Progenitor cell of endocrine pancreas (in vitro differentiated cells): ENCODE measurements around the gene MADCAM1. TPM values are rescaled to one million over a fixed set of nuclear protein-coding genes. Genes with fewer than 3 reads are reported as not detected.

Source experiments
- DNase-seq: peaks from one replicate; pipeline ENCODE4 v3.0.0; 2021; ENCODE audit warnings: low spot score; ENCODE audit not compliant: unreplicated experiment
- H3K27ac Mint-ChIP-seq: 2 replicates; pipeline ENCODE4 v1.8.0; 2021; ENCODE audit warnings: mild to moderate bottlenecking, moderate library complexity, mixed read lengths
- H3K27me3 Mint-ChIP-seq: 2 replicates; pipeline ENCODE4 v1.8.0; 2021; ENCODE audit warnings: mixed read lengths
- H3K36me3 Mint-ChIP-seq: 2 replicates; pipeline ENCODE4 v1.8.0; 2022; ENCODE audit warnings: mixed read lengths; ENCODE audit not compliant: insufficient read depth
- H3K4me1 Mint-ChIP-seq: 2 replicates; pipeline ENCODE4 v1.8.0; 2021; ENCODE audit warnings: low read depth, mixed read lengths
- H3K4me3 Mint-ChIP-seq: 2 replicates; pipeline ENCODE4 v1.8.0; 2021; ENCODE audit warnings: low read depth, mild to moderate bottlenecking, moderate library complexity, mixed read lengths
- H3K9me3 Mint-ChIP-seq: 2 replicates; pipeline ENCODE4 v1.8.0; 2021; ENCODE audit warnings: low read depth, mixed read lengths
- total RNA-seq: library from RNA; stranded (reverse); gene quantifications from 2 replicates; pipeline ENCODE4 v1.2.1, GENCODE V29; 2021
- TF ChIP-seq, protein P1 (sequence below): fragments of 200-600 bp; sonication (generic); IDR thresholded peaks from one replicate; pipeline ENCODE4 v1.5.0; 2021; ENCODE audit warnings: antibody characterized with exemption, mild to moderate bottlenecking; ENCODE audit not compliant: unreplicated experiment

Gene MADCAM1
- total RNA-seq, 1 donor from 2014 or later = 0.77 TPM

DNA sequence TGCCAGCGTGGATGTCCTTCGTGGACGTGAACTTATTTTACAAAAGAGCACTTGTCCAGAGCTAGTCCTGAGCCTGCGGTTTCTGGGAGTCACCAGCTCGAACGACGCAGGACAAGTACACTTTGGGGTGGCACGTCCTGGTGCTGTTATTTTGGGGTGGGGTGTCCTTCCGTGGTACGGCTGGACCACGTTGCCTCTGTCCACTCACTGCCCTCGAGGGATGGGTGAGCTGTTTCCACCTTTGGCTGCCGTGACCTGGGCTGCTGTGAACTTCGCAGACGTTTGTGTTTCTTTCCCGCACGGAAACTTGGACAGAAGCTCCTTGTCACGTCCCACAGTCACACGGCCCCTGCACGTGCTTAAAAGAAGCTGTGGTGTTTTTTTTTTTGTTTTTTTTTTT, 58.5 kb downstream of the MADCAM1 start:
- H3K4me3 Mint-ChIP-seq = no peak overlapping the region
- no peak for DNase-seq
- H3K9me3 Mint-ChIP-seq = no peaks in the 10 kb centered on the region
- H3K4me1 Mint-ChIP-seq = no peaks in the 10 kb centered on the region
- no peak overlapping the region for H3K27ac Mint-ChIP-seq
- TF ChIP-seq, protein P1, sequence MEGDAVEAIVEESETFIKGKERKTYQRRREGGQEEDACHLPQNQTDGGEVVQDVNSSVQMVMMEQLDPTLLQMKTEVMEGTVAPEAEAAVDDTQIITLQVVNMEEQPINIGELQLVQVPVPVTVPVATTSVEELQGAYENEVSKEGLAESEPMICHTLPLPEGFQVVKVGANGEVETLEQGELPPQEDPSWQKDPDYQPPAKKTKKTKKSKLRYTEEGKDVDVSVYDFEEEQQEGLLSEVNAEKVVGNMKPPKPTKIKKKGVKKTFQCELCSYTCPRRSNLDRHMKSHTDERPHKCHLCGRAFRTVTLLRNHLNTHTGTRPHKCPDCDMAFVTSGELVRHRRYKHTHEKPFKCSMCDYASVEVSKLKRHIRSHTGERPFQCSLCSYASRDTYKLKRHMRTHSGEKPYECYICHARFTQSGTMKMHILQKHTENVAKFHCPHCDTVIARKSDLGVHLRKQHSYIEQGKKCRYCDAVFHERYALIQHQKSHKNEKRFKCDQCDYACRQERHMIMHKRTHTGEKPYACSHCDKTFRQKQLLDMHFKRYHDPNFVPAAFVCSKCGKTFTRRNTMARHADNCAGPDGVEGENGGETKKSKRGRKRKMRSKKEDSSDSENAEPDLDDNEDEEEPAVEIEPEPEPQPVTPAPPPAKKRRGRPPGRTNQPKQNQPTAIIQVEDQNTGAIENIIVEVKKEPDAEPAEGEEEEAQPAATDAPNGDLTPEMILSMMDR = no peak
- peaks cover 8% of the 10 kb centered on the region for H3K27me3 Mint-ChIP-seq
- H3K36me3 Mint-ChIP-seq = no peaks in the 10 kb centered on the region

Other genes with a start within 250 kb of the MADCAM1 start
- 46.3 and 52.7 TPM in 2 replicates for gene PLPP2, start 205.1 kb upstream of the MADCAM1 start, total RNA-seq
- gene MIER2, start 151.7 kb upstream of the MADCAM1 start, total RNA-seq = 42.6 and 46.7 TPM in 2 replicates
- 13.2 and 13.8 TPM in 2 replicates for gene C2CD4C, start 87.3 kb upstream of the MADCAM1 start, total RNA-seq
- 159 TPM in 2 replicates for gene SHC2, start 35.5 kb upstream of the MADCAM1 start, total RNA-seq
- gene TPGS1, start 11.0 kb downstream of the MADCAM1 start, total RNA-seq = 16.4 and 18.0 TPM in 2 replicates
- 96.9 and 100 TPM in 2 replicates for gene CDC34, start 35.3 kb downstream of the MADCAM1 start, total RNA-seq
- 0.31 TPM in 1 of 2 replicates, not detected in the other for gene GZMM, start 47.6 kb downstream of the MADCAM1 start, total RNA-seq
- 464 and 472 TPM in 2 replicates for gene BSG, start 76.1 kb downstream of the MADCAM1 start, total RNA-seq
- gene HCN2, start 93.4 kb downstream of the MADCAM1 start, total RNA-seq = 0.34 and 0.47 TPM in 2 replicates
- gene POLRMT, start 137.1 kb downstream of the MADCAM1 start, total RNA-seq = 62.9 and 68.4 TPM in 2 replicates
- 0.43 and 0.49 TPM in 2 replicates for gene FGF22, start 143.4 kb downstream of the MADCAM1 start, total RNA-seq
- 37.3 and 39.2 TPM in 2 replicates for gene RNF126, start 166.7 kb downstream of the MADCAM1 start, total RNA-seq
- gene FSTL3, start 179.9 kb downstream of the MADCAM1 start, total RNA-seq = 13.8 and 14.4 TPM in 2 replicates
- gene PRSS57, start 199.0 kb downstream of the MADCAM1 start, total RNA-seq = not detected in 2 replicates
- 52.4 and 54.3 TPM in 2 replicates for gene PALM, start 212.4 kb downstream of the MADCAM1 start, total RNA-seq